ENCODE measurements around the gene SLC22A1. TPM values are rescaled to one million over a fixed set of nuclear protein-coding genes. Genes with fewer than 3 reads are reported as not detected.

SLC22A1 gene
- total and polyA plus RNA-seq, 2 donors (not counting 3 experiments of a cell fraction or from before 2014, with no cell fraction given): 0.04 TPM; not detected in 1

- no TSS peak for BruUV-seq (replicated peaks)
- no peaks in the 10 kb centered on the region for H3K79me2 ChIP-seq (ENCODE audit: control insufficient read depth, insufficient read depth, low read length)
Measured at GRCh38 chr6:160122744-160123143, 1.1 kb downstream of the SLC22A1 start.

More at GRCh38 chr6:160122744-160123143, 1.1 kb downstream of the SLC22A1 start:
- intact Hi-C loops (cut with micrococcal nuclease): no loop called here
- no peak for DNase-seq (ENCODE audit: low read depth, low spot score)
- CTCF ChIA-PET: no interaction called here
- POLR2A ChIA-PET: no interaction called here
- Histone ChIP-seq H2AFZ (ENCODE audit: low read depth, low read length) (no peak overlapping the region), H3K4me1 (ENCODE audit: control insufficient read depth, extremely low read depth, insufficient read depth, low read length) (no peaks in the 10 kb centered on the region), H4K20me1 (replicated peaks; ENCODE audit: control insufficient read depth, extremely low read depth, insufficient read depth, low read length) (no peaks in the 10 kb centered on the region), H3K9me3 (replicated peaks; ENCODE audit: control insufficient read depth, insufficient read depth, low read length) (no peaks in the 10 kb centered on the region), H3K36me3 (ENCODE audit: control insufficient read depth in 2 of 2, extremely low read depth in 1 of 2, insufficient read depth in 2 of 2, low read length in 2 of 2) (no peaks in the 10 kb centered on the region), H3K4me3 (replicated peaks in 1 of 3; ENCODE audit: insufficient read depth in 1 of 3, low read depth in 1 of 3, low read length in 3 of 3) (no peak overlapping the region), H3K27ac (ENCODE audit: insufficient read depth, low read depth, low read length) (no peak overlapping the region), H3K4me2 (ENCODE audit: insufficient read depth, low read length) (no peak overlapping the region), H3K27me3 (ENCODE audit: control insufficient read depth in 2 of 2, insufficient read depth in 2 of 2, low read length in 2 of 2) (no peaks in the 10 kb centered on the region), H3K9ac (replicated peaks; ENCODE audit: extremely low read depth, insufficient read depth, low read length) (no peak overlapping the region), H3K9me1 (replicated peaks; ENCODE audit: control insufficient read depth, extremely low read depth, insufficient read depth, low read length) (no peaks in the 10 kb centered on the region)
- dilution Hi-C loops (cut with MboI; ENCODE audit: extremely low pct_ligation_motif_present, low sequenced_read_pairs): no loop called here
- FAIRE-seq: no peak
- no peak for TF ChIP-seq JUN (IDR thresholded peaks at IDR 0.05; ENCODE audit: borderline replicate concordance, insufficient read depth, insufficient read length, low read depth)
- TF ChIP-seq EZH2 (IDR thresholded peaks at IDR 0.05; ENCODE audit: borderline replicate concordance, low read depth, low read length, severe bottlenecking): no peak
- TF ChIP-seq POLR2A (IDR thresholded peaks at IDR 0.05; ENCODE audit: low read depth, low read length): no peak
- TF ChIP-seq, protein P1, sequence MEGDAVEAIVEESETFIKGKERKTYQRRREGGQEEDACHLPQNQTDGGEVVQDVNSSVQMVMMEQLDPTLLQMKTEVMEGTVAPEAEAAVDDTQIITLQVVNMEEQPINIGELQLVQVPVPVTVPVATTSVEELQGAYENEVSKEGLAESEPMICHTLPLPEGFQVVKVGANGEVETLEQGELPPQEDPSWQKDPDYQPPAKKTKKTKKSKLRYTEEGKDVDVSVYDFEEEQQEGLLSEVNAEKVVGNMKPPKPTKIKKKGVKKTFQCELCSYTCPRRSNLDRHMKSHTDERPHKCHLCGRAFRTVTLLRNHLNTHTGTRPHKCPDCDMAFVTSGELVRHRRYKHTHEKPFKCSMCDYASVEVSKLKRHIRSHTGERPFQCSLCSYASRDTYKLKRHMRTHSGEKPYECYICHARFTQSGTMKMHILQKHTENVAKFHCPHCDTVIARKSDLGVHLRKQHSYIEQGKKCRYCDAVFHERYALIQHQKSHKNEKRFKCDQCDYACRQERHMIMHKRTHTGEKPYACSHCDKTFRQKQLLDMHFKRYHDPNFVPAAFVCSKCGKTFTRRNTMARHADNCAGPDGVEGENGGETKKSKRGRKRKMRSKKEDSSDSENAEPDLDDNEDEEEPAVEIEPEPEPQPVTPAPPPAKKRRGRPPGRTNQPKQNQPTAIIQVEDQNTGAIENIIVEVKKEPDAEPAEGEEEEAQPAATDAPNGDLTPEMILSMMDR (IDR thresholded peaks at IDR 0.05; ENCODE audit: extremely low read depth in 1 of 2, insufficient read depth in 1 of 2, low read depth in 1 of 2, low read length in 2 of 2): no peak
- no peak for TF ChIP-seq FOS (IDR thresholded peaks at IDR 0.05; ENCODE audit: borderline replicate concordance, insufficient read depth, low read length)
- TF ChIP-seq GATA2 (IDR thresholded peaks at IDR 0.05; ENCODE audit: insufficient read depth, insufficient read length, low read depth, low read length): no peak
- TF ChIP-seq POLR2AphosphoS5 (IDR thresholded peaks at IDR 0.05; ENCODE audit: insufficient read depth, low read depth, low read length): no peak
- no peak for TF ChIP-seq MYC (IDR thresholded peaks at IDR 0.05; ENCODE audit: low read depth, low read length)
- TF ChIP-seq MAX (IDR thresholded peaks at IDR 0.05; ENCODE audit: insufficient read depth, insufficient read length): no peak

All from endothelial cell of umbilical vein (primary cell).